A673 (cell line): ENCODE results near the gene SLC1A6.

Experiments
- EZH2 ChIP-seq: fragments of 200-600 bp; sonication (generic); IDR thresholded peaks from 2 replicates; pipeline ENCODE4 v1.6.1; 2017; ENCODE audit warnings: borderline replicate concordance, low read depth, mild to moderate bottlenecking, mixed read lengths, antibody characterized with exemption, low read length; ENCODE audit not compliant: poor library complexity, severe bottlenecking
- TF ChIP-seq, protein P1 (sequence below): fragments of 300-800, 200-600 bp; sonication (generic); conservative IDR thresholded peaks from 2 replicates; pipeline ENCODE4 v1.5.1; 2017; ENCODE audit warnings: low read depth, mild to moderate bottlenecking, antibody characterized with exemption, low read length, moderate library complexity, mixed read lengths

DNA sequence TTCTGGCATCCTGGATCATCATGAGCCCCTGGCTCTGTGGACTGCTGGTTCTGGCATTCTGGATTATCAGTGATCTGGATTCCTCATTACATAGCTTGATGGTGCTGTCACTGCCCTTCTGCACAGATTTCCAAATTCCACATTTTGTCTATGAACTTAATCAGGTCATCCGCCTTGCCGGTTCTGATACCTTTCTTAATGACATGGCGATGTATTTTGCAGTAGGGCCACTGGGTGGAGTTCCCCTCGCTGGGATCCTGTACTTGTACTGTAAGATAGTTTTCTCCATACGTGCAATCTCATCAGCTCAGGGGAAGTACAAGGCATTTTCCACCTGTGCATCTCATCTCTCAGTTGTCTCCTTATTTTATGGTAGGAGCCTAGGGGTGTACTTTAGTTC, 62.8 kb downstream of the SLC1A6 start:
- TF ChIP-seq, protein P1, sequence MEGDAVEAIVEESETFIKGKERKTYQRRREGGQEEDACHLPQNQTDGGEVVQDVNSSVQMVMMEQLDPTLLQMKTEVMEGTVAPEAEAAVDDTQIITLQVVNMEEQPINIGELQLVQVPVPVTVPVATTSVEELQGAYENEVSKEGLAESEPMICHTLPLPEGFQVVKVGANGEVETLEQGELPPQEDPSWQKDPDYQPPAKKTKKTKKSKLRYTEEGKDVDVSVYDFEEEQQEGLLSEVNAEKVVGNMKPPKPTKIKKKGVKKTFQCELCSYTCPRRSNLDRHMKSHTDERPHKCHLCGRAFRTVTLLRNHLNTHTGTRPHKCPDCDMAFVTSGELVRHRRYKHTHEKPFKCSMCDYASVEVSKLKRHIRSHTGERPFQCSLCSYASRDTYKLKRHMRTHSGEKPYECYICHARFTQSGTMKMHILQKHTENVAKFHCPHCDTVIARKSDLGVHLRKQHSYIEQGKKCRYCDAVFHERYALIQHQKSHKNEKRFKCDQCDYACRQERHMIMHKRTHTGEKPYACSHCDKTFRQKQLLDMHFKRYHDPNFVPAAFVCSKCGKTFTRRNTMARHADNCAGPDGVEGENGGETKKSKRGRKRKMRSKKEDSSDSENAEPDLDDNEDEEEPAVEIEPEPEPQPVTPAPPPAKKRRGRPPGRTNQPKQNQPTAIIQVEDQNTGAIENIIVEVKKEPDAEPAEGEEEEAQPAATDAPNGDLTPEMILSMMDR, result no peak
- no peak for TF ChIP-seq EZH2
